Activated naive CD8-positive, alpha-beta T cell treated with anti-CD3 and anti-CD28 coated beads, Interleukin-2, amount 50 U/mL, for 16 hours (primary cell): ENCODE measurements around the gene CDCP2.

ENCODE experiments used
- DNase-seq: peaks from one replicate; pipeline ENCODE4 v3.0.0-alpha.2; 2020; ENCODE audit warnings: low read depth, low spot score

The CDCP2 gene

GRCh38 chr1:54094001-54094729 lies 58.6 kb downstream of the CDCP2 start:
- DNase-seq, result no peak

GRCh38 chr1:54091666-54092065 lies 61.1 kb downstream of the CDCP2 start:
- DNase-seq, result no peak

- DNase-seq, result no peak
These were observed 64.4 kb downstream of the CDCP2 start for GRCh38 chr1:54088385-54088784.

GRCh38 chr1:54086754-54087153 lies 66.0 kb downstream of the CDCP2 start:
- DNase-seq, result no peak

GRCh38 chr1:54084794-54085193 lies 68.0 kb downstream of the CDCP2 start:
- no peak for DNase-seq
